Spleen (tissue), 11 donors: ENCODE data around the gene FAM237B. TPM values are rescaled to one million over a fixed set of nuclear protein-coding genes. Genes with fewer than 3 reads are reported as not detected.

ENCODE experiments used
- DNase-seq: peaks from one replicate; pipeline ENCODE4 v3.0.0-alpha.2; 2020
- H3K27ac ChIP-seq, 8 donors: fragments of 200-600 bp; sonication (generic) in 7 of 8; 1 replicate in 4 of 8; 2 replicates in 4 of 8; pipeline versions ENCODE4 v1.5.0 to v1.8.0; 2016 to 2021; ENCODE audit warnings: inconsistent platforms in 4 of 8, mild to moderate bottlenecking in 4 of 8, moderate library complexity in 1 of 8
- H3K27me3 ChIP-seq, 7 donors: fragments of 200-600 bp; sonication (generic) in 6 of 7; replicated peaks in 1 of 7; 1 replicate in 4 of 7; 2 replicates in 3 of 7; pipeline versions ENCODE4 v1.5.0 to v1.8.0; 2016 to 2021; ENCODE audit warnings: inconsistent platforms in 3 of 7, mild to moderate bottlenecking in 1 of 7
- H3K36me3 ChIP-seq, 6 donors: fragments of 200-600 bp; sonication (generic) in 5 of 6; 1 replicate in 4 of 6; 2 replicates in 2 of 6; pipeline versions ENCODE4 v1.5.0 to v1.8.0; 2016 to 2021; ENCODE audit warnings: inconsistent platforms in 2 of 6
- H3K4me1 ChIP-seq, 6 donors: fragments of 200-600 bp; sonication (generic) in 5 of 6; 1 replicate in 3 of 6; 2 replicates in 3 of 6; pipeline versions ENCODE4 v1.5.0 to v1.8.0; 2016 to 2021; ENCODE audit warnings: inconsistent platforms in 3 of 6
- H3K4me3 ChIP-seq, 8 donors: fragments of 200-600 bp; sonication (generic) in 7 of 8; 1 replicate in 4 of 8; 2 replicates in 4 of 8; pipeline versions ENCODE4 v1.5.0 to v1.8.0; 2016 to 2021; ENCODE audit warnings: inconsistent platforms in 4 of 8, mild to moderate bottlenecking in 4 of 8, moderate library complexity in 2 of 8
- H3K9me3 ChIP-seq, 8 donors: fragments of 200-600 bp; sonication (generic) in 7 of 8; 1 replicate in 4 of 8; 2 replicates in 4 of 8; pipeline versions ENCODE4 v1.5.0 to v1.8.0; 2016 to 2021; ENCODE audit warnings: inconsistent platforms in 4 of 8
- POLR2A ChIP-seq, 3 donors: fragments of 450-650 bp; IDR thresholded peaks; one replicate each; pipeline ENCODE4 v1.5.1; 2017; ENCODE audit warnings: antibody characterized with exemption in 3 of 3, mild to moderate bottlenecking in 1 of 3
- POLR2AphosphoS5 ChIP-seq, 3 donors: sonication (generic); formaldehyde crosslinking; IDR thresholded peaks; one replicate each; pipeline ENCODE4 v1.5.1; 2017; ENCODE audit warnings: antibody characterized with exemption in 3 of 3
- WGBS, 5 donors: extraction: QIAGEN DNeasy Blood & Tissue Kit in 3 of 5; methylation state at CpG; one replicate each; pipeline versions ENCODE4 v1.1.5 to v1.1.7; 2013 to 2018; 5-methylcytosine and 5-hydroxymethylcytosine counted together
- intact Hi-C: fragments of 100-400 bp; cut with DNase I; formaldehyde crosslinking; loops from one replicate; pipeline ENCODE4 v1.15.0; 2023; ENCODE audit warnings: low total_unique reads
- polyA plus RNA-seq, 3 donors: library from polyadenylated mRNA; stranded (reverse); fragments of 200-250 nt; gene quantifications; one replicate each; pipeline ENCODE4 v1.2.1, GENCODE V29; 2013
- total RNA-seq, 7 donors: library from RNA; depleted of rRNA in 3 of 7; stranded (reverse); fragments of >200 nt in 3 of 7; fragmentation: NEBNext Ultra II Directional in 4 of 7; extraction: Animal tissue kit (Norgen Biotek cat#: 25700) in 4 of 7; gene quantifications; one replicate each; pipeline versions ENCODE4 v1.1.0 to v1.2.1, GENCODE V29; 2016 to 2021
- TF ChIP-seq, protein P1 (sequence below), 11 experiments: fragments of 200-600 bp in 7 of 11; fragments of 450-650 bp in 4 of 11; sonication (generic) in 4 of 11; IDR thresholded peaks in 8 of 11; conservative IDR thresholded peaks in 3 of 11; 1 replicate in 7 of 11; 2 replicates in 4 of 11; pipeline versions ENCODE4 v1.4.0 to v1.8.0; 2016 to 2021; ENCODE audit warnings: antibody characterized with exemption in 11 of 11, inconsistent platforms in 4 of 11, mild to moderate bottlenecking in 1 of 11
- donor health status: healthy with polysubstance abuse.
- donor health status: DM: no; HTN: no; CAD: no; lungs with moderate emphysema.
- donor health status: DM: no; HTN: no; CAD: no.
- donor health status: Bipolar disorder and iron deficiency.
- donor health status: healthy.
- donor health status: DM: no; HTN: no; CAD: no.
- donor health status: DM: yes; HTN: yes; CAD: no.

FAM237B gene
- total and polyA plus RNA-seq, 10 donors, result not detected

DNA sequence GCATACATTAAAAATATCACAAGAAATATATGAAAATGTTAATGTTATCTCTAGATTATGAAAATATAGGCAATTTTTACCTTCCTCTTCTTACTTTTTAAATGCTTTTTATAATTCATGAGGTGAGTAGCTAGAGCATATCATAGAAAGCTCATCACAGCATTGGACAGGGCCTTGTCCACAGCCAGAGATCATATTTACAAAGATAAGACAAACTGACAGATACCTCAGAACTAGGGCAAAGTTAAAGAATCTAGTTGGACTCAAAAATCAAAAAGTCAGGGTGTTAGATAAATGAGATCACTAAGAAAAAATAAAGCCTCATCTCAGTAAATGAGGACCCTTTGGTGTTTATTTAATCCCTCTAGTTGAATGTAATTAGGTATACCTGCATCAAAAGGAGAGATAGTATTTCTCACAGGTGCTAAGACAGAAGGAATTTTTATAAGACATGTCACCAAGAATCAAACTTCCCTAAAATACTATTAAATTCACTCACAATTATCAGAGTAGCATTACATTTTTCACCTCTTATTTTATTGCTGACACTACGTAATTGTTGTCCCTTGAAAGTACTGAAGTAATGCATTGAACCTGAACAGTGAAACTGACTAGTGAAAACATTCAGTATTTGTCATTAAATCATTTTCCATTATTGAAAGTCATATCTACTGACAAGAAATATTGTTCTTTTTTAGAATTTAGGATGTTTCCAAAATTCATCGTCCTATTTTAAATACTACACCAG, 50.5 kb downstream of the FAM237B start:
- no peaks in the 10 kb centered on the region for H3K27me3 ChIP-seq
- no peaks in the 10 kb centered on the region for H3K36me3 ChIP-seq

DNA sequence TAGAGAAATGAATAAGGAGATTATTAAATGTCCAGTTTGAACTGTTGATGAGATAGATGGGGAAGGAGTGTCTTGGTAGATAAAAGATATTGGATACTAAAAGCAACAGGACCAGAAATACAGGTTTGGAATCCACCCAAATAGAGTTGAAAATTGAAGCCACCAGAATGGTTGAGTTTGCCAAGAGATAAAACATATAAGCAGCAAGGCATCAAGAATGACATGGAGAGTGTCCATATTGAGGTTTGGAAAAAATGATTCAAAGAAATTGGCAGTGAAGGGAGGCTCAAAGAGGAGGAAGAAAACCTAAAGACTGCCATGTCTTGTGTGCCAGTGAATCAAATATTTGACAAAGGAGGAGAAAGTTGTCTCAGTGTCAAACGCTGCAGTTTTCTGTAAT, 51.9 kb downstream of the FAM237B start:
- WGBS, 5 donors, result 81 to 98% (median 87%) methylated on average over 1 of the region's 1 CpG
- Histone ChIP-seq H3K27me3 (no peaks in the 10 kb centered on the region), H3K4me3 (no peak overlapping the region), H3K36me3 (no peaks in the 10 kb centered on the region), H3K27ac (no peak overlapping the region), H3K4me1 (no peaks in the 10 kb centered on the region), H3K9me3 (no peaks in the 10 kb centered on the region)
- no peak for DNase-seq
- intact Hi-C loops, result loop anchor here (10.0 kb wide), 1 partner anchor 114 kb away; the partner anchor contains the start of gene STEAP1
- TF ChIP-seq, protein P1, sequence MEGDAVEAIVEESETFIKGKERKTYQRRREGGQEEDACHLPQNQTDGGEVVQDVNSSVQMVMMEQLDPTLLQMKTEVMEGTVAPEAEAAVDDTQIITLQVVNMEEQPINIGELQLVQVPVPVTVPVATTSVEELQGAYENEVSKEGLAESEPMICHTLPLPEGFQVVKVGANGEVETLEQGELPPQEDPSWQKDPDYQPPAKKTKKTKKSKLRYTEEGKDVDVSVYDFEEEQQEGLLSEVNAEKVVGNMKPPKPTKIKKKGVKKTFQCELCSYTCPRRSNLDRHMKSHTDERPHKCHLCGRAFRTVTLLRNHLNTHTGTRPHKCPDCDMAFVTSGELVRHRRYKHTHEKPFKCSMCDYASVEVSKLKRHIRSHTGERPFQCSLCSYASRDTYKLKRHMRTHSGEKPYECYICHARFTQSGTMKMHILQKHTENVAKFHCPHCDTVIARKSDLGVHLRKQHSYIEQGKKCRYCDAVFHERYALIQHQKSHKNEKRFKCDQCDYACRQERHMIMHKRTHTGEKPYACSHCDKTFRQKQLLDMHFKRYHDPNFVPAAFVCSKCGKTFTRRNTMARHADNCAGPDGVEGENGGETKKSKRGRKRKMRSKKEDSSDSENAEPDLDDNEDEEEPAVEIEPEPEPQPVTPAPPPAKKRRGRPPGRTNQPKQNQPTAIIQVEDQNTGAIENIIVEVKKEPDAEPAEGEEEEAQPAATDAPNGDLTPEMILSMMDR (IDR thresholded peaks at IDR 0.05 in 8 of 11, conservative IDR thresholded peaks at IDR 0.05 in 3 of 11), result no peak
- TF ChIP-seq POLR2AphosphoS5 (IDR thresholded peaks at IDR 0.05) (no peak), POLR2A (IDR thresholded peaks at IDR 0.05) (no peak)

More for the DNA sequence above, 50.5 kb downstream of the FAM237B start:
- WGBS, 5 donors, result 94 to 98% (median 96%) methylated on average over 2 of the region's 2 CpGs
- TF ChIP-seq, protein P1 (IDR thresholded peaks at IDR 0.05 in 8 of 11, conservative IDR thresholded peaks at IDR 0.05 in 3 of 11), result no peak
- TF ChIP-seq POLR2AphosphoS5 (IDR thresholded peaks at IDR 0.05), result no peak
- TF ChIP-seq POLR2A (IDR thresholded peaks at IDR 0.05), result no peak
- Histone ChIP-seq H3K9me3 (no peaks in the 10 kb centered on the region), H3K27ac (no peak overlapping the region), H3K4me3 (no peak overlapping the region), H3K4me1 (no peaks in the 10 kb centered on the region)
- intact Hi-C loops, result no loop called here
- no peak for DNase-seq

DNA sequence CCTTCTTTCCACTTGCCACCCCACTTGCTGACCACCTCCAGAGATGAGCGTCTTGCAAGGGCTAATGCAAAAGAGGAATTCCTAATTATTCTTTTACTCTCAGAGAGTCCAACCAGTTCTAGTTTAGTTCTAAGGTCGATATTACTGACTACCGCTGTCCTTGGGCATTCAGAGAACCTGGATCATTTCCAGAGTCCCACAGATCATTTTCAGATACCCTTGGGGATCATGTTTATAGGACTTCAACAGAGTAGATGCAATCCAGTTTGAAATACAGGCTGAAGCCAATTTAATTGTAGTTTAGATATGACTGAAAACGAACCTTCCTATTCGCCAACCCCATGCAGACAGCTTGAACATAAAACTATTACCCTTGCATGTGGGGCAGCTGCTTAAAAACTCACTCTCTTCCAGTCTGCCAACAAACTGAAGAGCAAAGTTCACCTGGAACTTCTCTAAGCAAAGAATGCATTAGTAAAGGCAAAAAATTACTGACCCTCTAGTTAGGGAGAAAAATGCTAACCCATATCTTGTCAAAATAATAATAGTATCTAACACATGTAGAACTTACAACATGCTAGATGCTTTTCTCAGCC, 53.7 kb downstream of the FAM237B start:
- Histone ChIP-seq H3K9me3 (no peaks in the 10 kb centered on the region), H3K36me3 (no peaks in the 10 kb centered on the region), H3K4me1 (no peaks in the 10 kb centered on the region), H3K4me3 (no peak overlapping the region), H3K27me3 (no peaks in the 10 kb centered on the region), H3K27ac (no peak overlapping the region)
- no peak for DNase-seq
- WGBS, 5 donors, result 75 to 89% (median 79%) methylated on average over 5 of the region's 5 CpGs
- TF ChIP-seq POLR2A (IDR thresholded peaks at IDR 0.05), result no peak
- TF ChIP-seq, protein P1 (IDR thresholded peaks at IDR 0.05 in 8 of 11, conservative IDR thresholded peaks at IDR 0.05 in 3 of 11), result no peak
- no peak for TF ChIP-seq POLR2AphosphoS5 (IDR thresholded peaks at IDR 0.05)
- intact Hi-C loops, result loop anchor here (10.0 kb wide), 1 partner anchor 113 kb away; the partner anchor contains the start of gene STEAP1

DNA sequence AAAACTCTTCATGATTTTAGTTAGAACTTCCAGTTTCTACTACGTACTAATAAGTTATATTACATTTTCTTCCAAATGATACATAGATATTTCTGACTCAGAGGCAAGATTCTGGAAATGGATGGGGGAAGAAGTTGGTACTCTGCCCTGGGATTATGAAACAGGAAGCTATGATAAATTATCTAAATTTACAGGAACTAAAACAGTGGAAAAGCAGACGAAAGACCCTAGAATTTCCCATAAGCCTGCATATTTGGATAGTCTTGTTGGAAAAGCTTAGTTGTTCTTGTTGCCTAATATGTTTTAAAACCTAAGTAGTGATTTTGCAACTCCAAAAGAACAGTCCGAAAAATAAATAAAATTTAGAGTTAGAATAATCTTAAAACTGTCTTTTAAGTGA, 54.3 kb downstream of the FAM237B start:
- no peaks in the 10 kb centered on the region for H3K4me1 ChIP-seq

More for the DNA sequence above, 54.3 kb downstream of the FAM237B start:
- WGBS, 5 donors, result 51 to 66% (median 54%) methylated on average over 3 of the region's 3 CpGs
- H3K27me3 ChIP-seq, result no peaks in the 10 kb centered on the region
- TF ChIP-seq, protein P1 (IDR thresholded peaks at IDR 0.05 in 8 of 11, conservative IDR thresholded peaks at IDR 0.05 in 3 of 11), result no peak
- TF ChIP-seq POLR2A (IDR thresholded peaks at IDR 0.05) (no peak), POLR2AphosphoS5 (IDR thresholded peaks at IDR 0.05) (no peak)
- H3K27ac ChIP-seq, result no peak overlapping the region
- H3K36me3 ChIP-seq, result no peaks in the 10 kb centered on the region
- no peak for DNase-seq
- no peak overlapping the region for H3K4me3 ChIP-seq
- no peaks in the 10 kb centered on the region for H3K9me3 ChIP-seq
- intact Hi-C loops, result loop anchor here (10.0 kb wide), 1 partner anchor 112 kb away; the partner anchor contains the start of gene STEAP1
